Stimulated activated naive CD8-positive, alpha-beta T cell treated with anti-CD3 and anti-CD28 coated beads, Interleukin-15, Interleukin-2, amounts not matched to agents 100 ng/mL and 50 ng/mL, for 24 hours (primary cell): ENCODE data around the gene UBE2E1.
"Not testable (repeated sequence)": the region's sequence is repeated elsewhere in the genome, so short reads cannot be mapped to it uniquely, and the experiment has no call there.

Experiments
- H3K27ac Mint-ChIP-seq: one replicate; pipeline ENCODE4 v1.8.0; 2021; ENCODE audit warnings: mild to moderate bottlenecking, mixed read lengths
- H3K27me3 Mint-ChIP-seq: one replicate; pipeline ENCODE4 v1.8.0; 2021; ENCODE audit warnings: mixed read lengths
- H3K36me3 Mint-ChIP-seq: one replicate; pipeline ENCODE4 v1.8.0; 2021; ENCODE audit warnings: low read depth, mixed read lengths
- H3K4me1 Mint-ChIP-seq: one replicate; pipeline ENCODE4 v1.8.0; 2021; ENCODE audit warnings: low read depth, mixed read lengths
- H3K4me3 Mint-ChIP-seq: one replicate; pipeline ENCODE4 v1.8.0; 2021; ENCODE audit warnings: mild to moderate bottlenecking, mixed read lengths
- H3K9me3 Mint-ChIP-seq: one replicate; pipeline ENCODE4 v1.8.0; 2021; ENCODE audit warnings: mixed read lengths

Gene UBE2E1

DNA sequence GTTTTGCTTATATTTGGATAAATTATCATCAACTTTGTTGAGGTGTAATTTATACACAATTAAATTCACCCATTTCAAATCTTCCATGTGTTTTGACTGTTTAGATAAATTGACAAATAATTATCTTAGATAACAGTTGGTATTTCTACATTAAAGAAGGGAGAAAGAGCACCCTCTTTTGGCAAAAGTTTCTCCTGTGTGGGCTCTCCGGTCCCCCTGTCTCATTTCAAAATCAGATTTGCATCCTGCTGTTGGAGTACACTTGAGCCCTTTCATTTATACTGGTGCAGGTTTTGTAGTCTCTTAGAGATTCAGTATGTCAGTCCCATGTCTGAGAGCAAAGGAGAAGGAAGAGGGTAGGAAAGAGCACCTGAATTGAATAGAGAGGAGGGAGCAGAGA, 61.6 kb downstream of the UBE2E1 start:
- H3K4me1 Mint-ChIP-seq = peaks cover 17% of the 10 kb centered on the region
- H3K9me3 Mint-ChIP-seq = no peaks in the 10 kb centered on the region
- H3K4me3 Mint-ChIP-seq = no peak overlapping the region
- H3K36me3 Mint-ChIP-seq = peaks cover under 1% of the 10 kb centered on the region
- no peaks in the 10 kb centered on the region for H3K27me3 Mint-ChIP-seq
- no peak overlapping the region for H3K27ac Mint-ChIP-seq

DNA sequence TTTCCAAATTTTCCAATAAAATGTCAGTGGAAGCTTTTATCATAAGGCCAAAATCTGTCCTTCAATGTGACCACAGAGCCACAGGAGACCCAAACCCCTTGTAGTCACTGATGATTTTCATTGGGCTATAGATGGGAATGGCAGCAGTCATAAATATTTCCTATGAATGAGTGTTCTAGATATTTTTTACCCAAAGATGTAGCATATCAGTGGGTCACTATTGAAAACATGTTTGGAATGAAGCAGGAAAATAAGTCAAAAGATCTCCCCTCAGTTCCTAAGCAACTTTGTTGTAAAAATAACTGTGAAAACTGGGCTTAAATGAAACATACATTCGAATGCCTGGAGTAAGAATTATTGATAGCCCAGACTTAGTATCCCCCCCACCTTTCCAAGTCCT, 62.1 kb downstream of the UBE2E1 start:
- Mint-ChIP-seq H3K36me3 (no peaks in the 10 kb centered on the region), H3K4me1 (peaks cover 16% of the 10 kb centered on the region), H3K27ac (no peak overlapping the region), H3K27me3 (no peaks in the 10 kb centered on the region), H3K9me3 (no peaks in the 10 kb centered on the region), H3K4me3 (no peak overlapping the region)

DNA sequence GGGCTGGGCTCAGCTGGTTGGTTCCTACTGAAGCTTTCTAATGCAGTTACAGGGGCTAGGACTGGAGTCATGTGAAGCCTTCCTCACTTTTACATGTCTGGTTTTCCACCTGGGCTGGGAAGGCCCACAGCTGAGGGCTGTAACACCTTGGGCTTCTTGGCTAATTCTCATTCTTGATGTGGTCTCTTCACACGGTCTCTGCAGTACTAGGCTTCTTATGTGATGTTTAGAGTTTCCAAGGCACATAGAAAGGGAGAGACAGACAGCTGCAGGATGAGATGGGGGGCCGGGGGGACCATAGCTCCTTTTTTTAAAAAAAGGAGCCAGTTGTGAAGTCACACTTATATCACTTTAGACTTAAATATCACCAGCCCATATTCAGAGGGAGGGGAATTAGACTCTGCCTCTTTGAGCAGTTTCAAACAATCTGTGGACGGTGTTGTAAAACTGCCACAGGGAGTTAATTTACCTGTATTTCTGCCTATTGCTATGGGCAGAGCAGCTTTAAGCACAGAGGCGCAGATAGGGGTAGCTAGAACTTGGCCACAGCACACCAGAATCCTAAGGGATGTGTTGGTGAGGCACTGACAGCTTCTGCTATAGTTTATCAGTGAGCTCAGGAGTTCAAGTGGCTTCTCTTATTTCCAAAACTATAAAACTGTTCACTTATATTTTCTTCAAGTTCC, 64.4 kb downstream of the UBE2E1 start:
- H3K36me3 Mint-ChIP-seq = no peaks in the 10 kb centered on the region
- peaks cover 6% of the 10 kb centered on the region for H3K4me1 Mint-ChIP-seq
- H3K27me3 Mint-ChIP-seq = no peaks in the 10 kb centered on the region
- no peak overlapping the region for H3K4me3 Mint-ChIP-seq
- no peaks in the 10 kb centered on the region for H3K9me3 Mint-ChIP-seq
- H3K27ac Mint-ChIP-seq = no peak overlapping the region

DNA sequence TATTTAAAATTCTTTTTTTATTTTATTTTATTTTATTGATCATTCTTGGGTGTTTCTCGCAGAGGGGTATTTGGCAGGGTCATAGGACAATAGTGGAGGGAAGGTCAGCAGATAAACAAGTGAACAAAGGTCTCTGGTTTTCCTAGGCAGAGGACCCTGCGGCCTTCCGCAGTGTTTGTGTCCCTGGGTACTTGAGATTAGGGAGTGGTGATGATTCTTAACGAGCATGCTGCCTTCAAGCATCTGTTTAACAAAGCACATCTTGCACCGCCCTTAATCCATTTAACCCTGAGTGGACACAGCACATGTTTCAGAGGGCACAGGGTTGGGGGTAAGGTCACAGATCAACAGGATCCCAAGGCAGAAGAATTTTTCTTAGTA, 64.9 kb downstream of the UBE2E1 start:
- not testable (repeated sequence) for H3K27ac Mint-ChIP-seq, H3K27me3 Mint-ChIP-seq, H3K4me1 Mint-ChIP-seq, H3K4me3 Mint-ChIP-seq, H3K36me3 Mint-ChIP-seq, H3K9me3 Mint-ChIP-seq

DNA sequence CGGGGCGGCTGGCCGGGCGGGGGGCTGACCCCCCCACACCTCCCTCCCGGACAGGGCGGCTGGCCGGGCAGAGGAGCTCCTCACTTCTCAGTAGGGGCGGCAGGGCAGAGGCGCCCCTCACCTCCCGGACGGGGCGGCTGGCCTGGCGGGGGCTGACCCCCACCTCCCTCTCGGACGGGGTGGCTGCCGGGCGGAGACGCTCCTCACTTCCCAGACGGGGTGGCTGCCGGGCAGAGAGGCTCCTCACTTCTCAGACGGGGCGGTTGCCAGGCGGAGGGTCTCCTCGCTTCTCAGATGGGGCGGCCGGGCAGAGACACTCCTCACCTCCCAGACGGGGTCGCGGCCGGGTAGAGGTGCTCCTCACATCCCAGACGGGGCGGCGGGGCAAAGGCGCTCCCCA, 65.6 kb downstream of the UBE2E1 start:
- H3K4me3 Mint-ChIP-seq, H3K36me3 Mint-ChIP-seq: not testable (repeated sequence)

DNA sequence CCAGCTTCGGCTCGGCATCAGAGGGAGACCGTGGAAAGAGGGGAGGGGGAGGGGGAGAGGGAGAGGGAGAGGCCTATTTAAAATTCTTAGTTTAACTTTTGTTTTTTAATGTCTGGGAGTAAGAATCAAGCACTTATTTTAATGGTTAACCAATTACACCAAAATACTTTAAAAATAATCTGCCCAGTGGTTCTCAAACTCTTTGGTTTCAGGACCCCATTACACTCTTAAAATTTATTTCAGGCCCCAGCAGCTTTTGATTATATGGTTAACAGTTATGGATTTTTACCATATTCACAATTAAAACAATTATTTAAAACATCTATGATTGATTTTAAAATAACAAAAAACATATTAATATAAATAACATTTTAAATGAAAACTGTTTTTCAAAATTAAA, 66.6 kb downstream of the UBE2E1 start:
- Mint-ChIP-seq H3K4me3 (no peak overlapping the region), H3K27me3 (no peaks in the 10 kb centered on the region), H3K4me1 (no peaks in the 10 kb centered on the region), H3K27ac (no peak overlapping the region), H3K9me3 (no peaks in the 10 kb centered on the region), H3K36me3 (no peaks in the 10 kb centered on the region)

More for the DNA sequence above, 65.6 kb downstream of the UBE2E1 start:
- not testable (repeated sequence) for H3K27ac Mint-ChIP-seq, H3K27me3 Mint-ChIP-seq, H3K9me3 Mint-ChIP-seq, H3K4me1 Mint-ChIP-seq

DNA sequence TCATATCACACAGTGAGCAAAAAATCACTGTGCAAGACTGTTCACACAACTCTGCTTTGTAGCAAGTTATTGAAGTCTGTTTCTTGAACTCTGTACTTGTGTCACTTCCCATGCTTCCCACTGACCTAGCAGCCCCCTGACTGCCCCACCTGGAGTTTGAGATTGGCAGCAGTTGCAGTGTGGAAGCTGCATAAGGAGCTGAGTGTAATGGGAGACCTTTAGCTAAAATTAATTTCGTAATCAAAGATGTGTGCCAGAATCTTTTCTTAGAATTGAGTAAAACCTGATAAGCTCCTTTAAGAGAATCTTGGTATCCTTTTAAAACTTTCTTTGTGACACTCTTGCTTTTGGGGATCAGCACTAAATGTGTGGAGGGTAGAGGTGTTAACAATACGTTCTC, 68.2 kb downstream of the UBE2E1 start:
- H3K36me3 Mint-ChIP-seq = no peaks in the 10 kb centered on the region
- H3K27me3 Mint-ChIP-seq = no peaks in the 10 kb centered on the region
- H3K4me1 Mint-ChIP-seq = no peaks in the 10 kb centered on the region
- no peak overlapping the region for H3K4me3 Mint-ChIP-seq
- no peaks in the 10 kb centered on the region for H3K9me3 Mint-ChIP-seq
- no peak overlapping the region for H3K27ac Mint-ChIP-seq

DNA sequence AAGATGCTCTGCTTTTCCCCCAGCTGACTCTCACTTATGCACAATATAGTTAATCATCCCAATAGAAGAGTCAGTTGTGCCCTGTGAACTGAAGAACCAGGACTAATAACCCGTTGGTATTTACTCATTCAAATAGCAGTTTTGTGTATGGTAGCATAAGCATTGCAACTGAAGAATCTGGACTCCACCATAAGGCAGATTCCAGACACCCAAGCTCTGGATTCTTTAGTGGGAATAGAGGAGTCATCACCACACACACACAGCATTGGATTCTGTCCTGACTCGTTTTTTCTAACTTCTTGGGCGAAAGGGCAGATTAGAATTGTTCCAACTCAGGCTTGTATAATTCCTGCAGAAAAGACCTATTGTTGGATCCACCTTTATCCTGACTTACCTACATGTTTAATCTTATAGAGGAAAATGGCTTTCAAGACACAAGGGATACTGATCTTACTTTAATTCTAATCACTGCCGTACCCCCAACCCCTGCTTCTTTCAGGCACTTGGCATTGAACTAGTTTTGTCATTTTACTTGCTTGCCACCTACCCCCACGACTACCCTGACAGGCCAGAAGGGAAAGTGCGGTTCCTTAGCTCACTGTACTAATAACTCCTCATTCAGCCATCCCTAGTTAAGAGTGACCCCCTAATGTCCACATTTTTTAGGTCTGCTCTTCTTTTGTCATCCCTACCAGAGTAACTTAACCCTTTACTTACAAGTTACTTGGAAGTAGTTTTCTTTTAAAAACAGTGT, 68.8 kb downstream of the UBE2E1 start:
- Mint-ChIP-seq H3K27ac (no peak overlapping the region), H3K9me3 (no peaks in the 10 kb centered on the region), H3K27me3 (no peaks in the 10 kb centered on the region), H3K36me3 (no peaks in the 10 kb centered on the region), H3K4me1 (no peaks in the 10 kb centered on the region), H3K4me3 (no peak overlapping the region)

DNA sequence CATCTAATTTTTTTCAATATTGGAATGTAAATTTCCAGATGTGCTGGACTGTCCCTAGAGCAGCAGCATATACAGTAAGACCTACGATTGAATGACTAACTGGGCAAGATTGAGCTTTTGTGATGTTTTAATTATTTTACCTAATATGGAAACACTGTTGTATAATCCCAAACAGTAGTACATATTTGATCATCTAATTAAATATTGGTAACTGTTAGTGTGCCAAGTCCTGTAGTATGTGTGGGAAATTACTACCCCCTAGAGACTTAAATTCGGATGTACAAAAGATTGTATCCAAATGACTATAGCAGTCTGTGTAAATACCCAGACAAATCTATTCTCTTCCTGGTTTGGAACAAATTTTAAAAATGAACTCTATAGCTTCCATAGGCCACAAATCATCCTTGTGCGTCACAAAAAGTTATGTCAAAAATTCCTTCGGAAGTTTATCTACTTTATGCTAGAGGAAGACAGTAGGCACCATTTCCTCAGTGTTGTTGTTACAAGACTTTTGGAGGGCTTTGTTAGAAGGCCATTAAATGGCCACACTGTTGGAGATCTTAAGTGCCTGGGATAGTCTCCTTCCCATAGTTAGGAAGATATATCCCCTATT, 69.5 kb downstream of the UBE2E1 start:
- Mint-ChIP-seq H3K36me3 (no peaks in the 10 kb centered on the region), H3K4me1 (no peaks in the 10 kb centered on the region), H3K27ac (no peak overlapping the region), H3K9me3 (no peaks in the 10 kb centered on the region), H3K27me3 (no peaks in the 10 kb centered on the region), H3K4me3 (no peak overlapping the region)

DNA sequence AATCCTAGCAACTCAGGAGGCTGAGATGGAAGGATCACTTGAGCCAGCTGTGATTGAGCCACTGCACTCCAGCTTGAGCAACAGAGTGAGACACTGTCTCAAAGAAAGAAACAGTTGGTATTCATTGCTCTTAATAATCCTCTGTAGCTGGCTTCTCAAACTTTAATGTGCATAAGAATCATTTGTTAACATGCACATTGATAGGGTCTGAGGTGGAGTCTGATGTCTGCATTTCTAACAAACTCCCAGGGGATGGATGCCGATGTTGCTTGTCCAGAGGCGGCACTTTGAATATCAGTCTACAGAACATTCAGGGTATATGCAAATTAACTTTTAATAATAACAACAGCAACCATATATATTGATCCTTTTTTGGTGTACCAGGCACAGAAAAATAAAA, 71.2 kb downstream of the UBE2E1 start:
- Mint-ChIP-seq H3K4me1 (peaks cover 17% of the 10 kb centered on the region), H3K9me3 (no peaks in the 10 kb centered on the region), H3K27me3 (no peaks in the 10 kb centered on the region), H3K27ac (no peak overlapping the region), H3K4me3 (no peak overlapping the region), H3K36me3 (peaks cover 7% of the 10 kb centered on the region)

DNA sequence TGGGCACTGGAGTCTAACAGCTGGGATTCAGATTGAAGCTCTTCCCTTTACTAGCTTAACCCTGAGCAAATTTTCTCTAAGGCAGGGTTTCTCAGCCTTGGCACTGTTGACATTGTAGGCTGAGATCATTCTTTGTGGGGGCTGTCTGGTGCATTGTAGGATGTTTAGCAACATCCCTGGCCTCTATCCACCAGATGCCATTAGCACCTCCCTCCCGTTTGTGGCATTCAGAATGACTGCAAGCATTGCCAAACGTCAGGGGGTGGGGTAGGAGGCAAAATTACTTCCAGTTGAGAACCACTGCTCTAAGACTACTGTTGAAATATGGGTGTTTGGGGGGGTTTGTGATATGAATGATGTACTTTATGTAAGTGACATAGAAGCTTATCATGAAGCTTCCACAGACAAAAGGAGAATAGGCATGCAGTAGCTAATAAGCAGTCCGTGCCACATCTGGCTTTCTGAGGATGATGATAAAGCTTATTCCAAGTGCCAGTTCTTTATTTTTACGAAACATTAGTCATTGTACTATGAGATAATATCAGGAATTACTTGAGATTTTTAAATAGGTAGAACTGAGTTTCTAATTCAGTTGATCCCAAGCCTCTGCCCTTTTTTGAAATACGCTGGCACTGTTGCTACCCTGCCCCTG, 71.7 kb downstream of the UBE2E1 start:
- Mint-ChIP-seq H3K4me1 (peaks cover 19% of the 10 kb centered on the region), H3K27ac (no peak overlapping the region), H3K27me3 (no peaks in the 10 kb centered on the region), H3K4me3 (no peak overlapping the region), H3K9me3 (no peaks in the 10 kb centered on the region), H3K36me3 (peaks cover 10% of the 10 kb centered on the region)

DNA sequence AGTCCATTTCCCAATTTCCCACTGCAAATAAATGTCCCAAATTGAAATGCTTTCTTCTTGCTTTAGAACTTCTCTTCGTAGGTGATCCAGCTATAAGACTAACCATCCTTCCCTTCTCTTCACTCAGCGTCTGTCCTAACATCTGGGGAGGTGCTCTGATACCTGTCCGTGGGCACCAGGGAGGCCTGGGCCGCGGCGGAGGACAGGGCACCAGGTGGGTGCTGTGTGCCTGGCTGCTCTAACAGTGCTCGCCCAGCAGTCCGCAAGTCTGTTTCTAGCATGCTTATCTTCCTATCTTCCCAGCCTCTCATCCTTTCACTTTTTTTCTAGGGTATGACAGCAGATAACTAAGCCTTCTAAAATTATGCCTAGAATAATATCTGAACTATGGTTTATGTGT, 73.7 kb downstream of the UBE2E1 start:
- Mint-ChIP-seq H3K36me3 (peaks cover 10% of the 10 kb centered on the region), H3K27ac (no peak overlapping the region), H3K9me3 (no peaks in the 10 kb centered on the region), H3K27me3 (no peaks in the 10 kb centered on the region), H3K4me1 (peaks cover 19% of the 10 kb centered on the region), H3K4me3 (no peak overlapping the region)

DNA sequence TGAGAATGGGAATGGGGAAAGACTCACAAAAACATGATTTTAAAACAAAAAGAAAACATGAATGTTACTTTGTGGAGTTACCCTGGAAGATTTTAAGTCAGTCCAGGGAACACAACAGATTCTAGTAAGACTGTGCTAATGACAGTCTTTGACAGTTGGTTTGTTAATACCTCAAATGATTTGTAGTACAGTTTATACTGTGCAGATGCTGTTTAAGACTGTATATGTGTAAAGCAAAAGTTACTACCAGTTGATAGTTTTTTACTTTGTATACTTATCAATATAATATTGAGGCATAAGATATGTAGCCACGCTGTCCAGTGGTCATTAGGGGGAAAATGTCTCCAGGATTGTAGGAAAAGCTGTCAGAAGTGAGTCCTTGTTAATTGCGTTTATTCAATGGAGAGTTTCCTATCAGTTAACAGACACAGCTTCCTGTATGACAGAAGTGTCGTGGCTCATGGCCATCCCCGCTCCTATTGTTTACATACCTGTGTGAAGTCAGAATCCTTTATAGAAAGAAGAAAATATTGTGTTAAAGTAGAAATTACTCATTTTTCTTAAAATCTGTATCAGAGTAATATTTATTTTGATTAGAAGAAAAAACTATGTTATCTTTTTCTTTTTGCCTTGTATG, 75.1 kb downstream of the UBE2E1 start:
- no peaks in the 10 kb centered on the region for H3K9me3 Mint-ChIP-seq
- peaks cover 19% of the 10 kb centered on the region for H3K4me1 Mint-ChIP-seq
- no peak overlapping the region for H3K4me3 Mint-ChIP-seq
- peaks cover 10% of the 10 kb centered on the region for H3K36me3 Mint-ChIP-seq
- H3K27me3 Mint-ChIP-seq = no peaks in the 10 kb centered on the region
- no peak overlapping the region for H3K27ac Mint-ChIP-seq

DNA sequence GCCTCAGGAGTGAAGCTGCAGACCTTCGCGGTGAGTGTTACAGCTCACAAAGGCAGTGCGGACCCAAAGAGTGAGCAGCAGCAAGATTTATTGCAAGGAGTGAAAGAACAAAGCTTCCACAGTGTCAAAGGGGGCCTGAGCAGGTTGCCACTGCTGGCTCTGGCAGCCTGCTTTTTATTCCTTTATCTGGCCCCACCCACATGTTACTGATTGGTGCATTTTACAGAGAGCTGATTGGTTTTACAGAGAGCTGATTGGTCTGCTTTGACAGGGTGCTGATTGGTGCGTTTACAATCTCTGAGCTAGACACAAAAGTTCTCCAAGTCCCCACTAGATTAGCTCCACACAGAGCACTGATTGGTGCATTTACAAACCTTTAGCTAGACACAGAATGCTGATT, 76.2 kb downstream of the UBE2E1 start:
- Mint-ChIP-seq H3K4me1 (peaks cover 19% of the 10 kb centered on the region), H3K4me3 (peak overlapping the region; percentile 54)
- not testable (repeated sequence) for H3K9me3 Mint-ChIP-seq, H3K27ac Mint-ChIP-seq, H3K36me3 Mint-ChIP-seq, H3K27me3 Mint-ChIP-seq

DNA sequence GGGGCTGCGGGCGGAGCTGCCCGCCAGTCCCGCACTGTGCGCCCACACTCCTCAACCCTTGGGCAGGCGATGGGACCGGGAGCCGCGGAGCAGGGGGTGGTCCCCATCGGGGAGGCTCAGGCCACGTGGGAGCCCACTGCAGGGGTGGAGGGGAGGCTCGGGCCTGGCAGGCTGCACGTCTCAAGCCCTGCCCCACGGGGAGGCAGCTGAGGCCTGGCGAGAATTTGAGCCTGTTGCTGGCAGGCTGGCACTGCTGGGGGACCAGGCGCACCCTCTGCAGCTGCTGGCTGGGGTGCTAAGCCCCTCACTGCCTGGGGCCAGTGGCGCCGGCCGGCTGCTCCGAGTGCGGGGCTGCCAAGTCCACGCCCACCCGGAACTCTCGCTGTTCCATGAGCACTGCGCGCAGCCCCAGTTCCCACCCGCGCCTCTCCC, 76.7 kb downstream of the UBE2E1 start:
- Mint-ChIP-seq H3K27me3 (no peaks in the 10 kb centered on the region), H3K36me3 (peaks cover 10% of the 10 kb centered on the region), H3K4me1 (peaks cover 19% of the 10 kb centered on the region), H3K9me3 (no peaks in the 10 kb centered on the region), H3K27ac (no peak overlapping the region), H3K4me3 (no peak overlapping the region)
